AG20443 (cell line): ENCODE results near the gene USP9X.
"Not testable (repeated sequence)": the region's sequence is repeated elsewhere in the genome, so short reads cannot be mapped to it uniquely, and the experiment has no call there.

Source experiments
- DNase-seq: peaks from one replicate; pipeline ENCODE4 v3.0.0; 2012; ENCODE audit warnings: low spot score, mixed read lengths

Gene USP9X

GRCh38 chrX:41128955-41129354 lies 43.7 kb downstream of the USP9X start:
- no peak for DNase-seq

GRCh38 chrX:41131766-41132165 lies 46.5 kb downstream of the USP9X start:
- no peak for DNase-seq

- no peak for DNase-seq
These were observed 48.3 kb downstream of the USP9X start for GRCh38 chrX:41133551-41133950.

- no peak for DNase-seq
These were observed 52.3 kb downstream of the USP9X start for GRCh38 chrX:41137589-41137988.

GRCh38 chrX:41142130-41142910 lies 57.1 kb downstream of the USP9X start:
- no peak for DNase-seq

GRCh38 chrX:41144873-41145272 lies 59.6 kb downstream of the USP9X start:
- no peak for DNase-seq

GRCh38 chrX:41145920-41146608 lies 60.8 kb downstream of the USP9X start:
- DNase-seq, result peak; percentile 31

- DNase-seq, result no peak
These were observed 63.3 kb downstream of the USP9X start for GRCh38 chrX:41148553-41148952.

GRCh38 chrX:41150043-41150442 lies 64.8 kb downstream of the USP9X start:
- DNase-seq, result no peak

- not testable (repeated sequence) for DNase-seq
These were observed 66.5 kb downstream of the USP9X start for GRCh38 chrX:41151726-41152125.

- DNase-seq, result no peak
These were observed 67.0 kb downstream of the USP9X start for GRCh38 chrX:41152221-41152620.

GRCh38 chrX:41153448-41153847 lies 68.2 kb downstream of the USP9X start:
- DNase-seq, result no peak

GRCh38 chrX:41153957-41154356 lies 68.7 kb downstream of the USP9X start:
- DNase-seq, result no peak

GRCh38 chrX:41164449-41164848 lies 79.2 kb downstream of the USP9X start:
- no peak for DNase-seq

GRCh38 chrX:41167888-41168287 lies 82.6 kb downstream of the USP9X start:
- peak; percentile 4 for DNase-seq

- no peak for DNase-seq
These were observed 91.0 kb downstream of the USP9X start for GRCh38 chrX:41176263-41176662.

- DNase-seq, result no peak
These were observed 92.1 kb downstream of the USP9X start for GRCh38 chrX:41177297-41177696.

- no peak for DNase-seq
These were observed 93.0 kb downstream of the USP9X start for GRCh38 chrX:41178201-41178600.

- DNase-seq, result peak; percentile 39
These were observed 95.1 kb downstream of the USP9X start for GRCh38 chrX:41180194-41180908.

GRCh38 chrX:41184312-41184711 lies 99.1 kb downstream of the USP9X start:
- DNase-seq, result no peak

- not testable (repeated sequence) for DNase-seq
These were observed 101.7 kb downstream of the USP9X start for GRCh38 chrX:41186946-41187345.

- no peak for DNase-seq
These were observed 103.9 kb downstream of the USP9X start for GRCh38 chrX:41189156-41189555.

- no peak for DNase-seq
These were observed 107.6 kb downstream of the USP9X start for GRCh38 chrX:41192880-41193279.
